ENCODE results near the gene RHBDF1.

GRCh38 chr16:37511-37910, 34.9 kb downstream of the RHBDF1 start:
- TF ChIP-seq CTCF (IDR thresholded peaks at IDR 0.05) (no peak), POLR2A (IDR thresholded peaks at IDR 0.05) (no peak)
